COLO829 (cell line): ENCODE measurements around the gene MARCHF2.

Experiments used
- DNase-seq: peaks from one replicate; pipeline ENCODE4 v3.0.0; 2012; ENCODE audit warnings: low spot score

Gene MARCHF2

GRCh38 chr19:8454218-8454617, 41.1 kb downstream of the MARCHF2 start:
- no peak for DNase-seq

- DNase-seq: no peak
These were observed 41.9 kb downstream of the MARCHF2 start for GRCh38 chr19:8455018-8455417.

DNA sequence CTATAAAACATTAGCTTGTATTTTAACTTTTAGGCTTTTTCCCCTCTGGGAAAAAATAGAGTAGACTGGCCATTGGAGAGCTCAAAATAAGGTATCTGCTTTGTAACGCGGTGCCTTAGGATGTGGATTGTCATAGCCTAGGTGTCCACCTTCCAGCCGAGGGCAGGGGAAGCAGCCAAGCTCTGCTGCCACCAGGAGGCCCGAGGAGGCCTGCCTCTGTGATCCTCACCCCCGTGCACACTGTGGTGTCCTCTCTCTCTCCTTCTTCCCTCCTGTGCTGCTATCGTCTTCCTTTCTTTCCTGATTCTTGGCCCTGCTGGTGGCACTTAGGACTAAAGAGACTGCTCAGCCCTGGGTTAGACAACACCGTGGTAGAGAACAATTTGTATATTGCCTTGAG, 43.0 kb downstream of the MARCHF2 start:
- no peak for DNase-seq

DNA sequence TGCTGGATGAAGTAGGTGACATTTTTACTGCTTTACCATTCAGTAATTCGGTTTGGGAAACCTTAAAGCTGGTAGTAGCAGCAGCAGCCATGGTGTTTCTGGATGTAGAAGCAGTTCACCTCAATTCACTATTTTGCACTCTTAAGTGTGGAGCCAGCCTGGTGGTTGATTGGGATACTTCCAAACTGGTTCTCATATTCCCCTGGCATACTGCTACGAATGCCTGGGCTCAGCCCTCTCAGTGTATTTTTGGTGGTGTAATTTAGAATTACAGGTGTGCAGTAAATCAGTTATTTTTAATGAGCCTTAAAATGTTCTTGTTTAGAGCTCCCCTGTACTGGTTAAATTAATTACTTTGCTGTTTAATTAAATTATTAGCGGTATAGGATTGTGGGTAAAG, 44.1 kb downstream of the MARCHF2 start:
- DNase-seq: no peak

- no peak for DNase-seq
These were observed 44.7 kb downstream of the MARCHF2 start for GRCh38 chr19:8457827-8458226.

GRCh38 chr19:8458380-8458779, 45.3 kb downstream of the MARCHF2 start:
- DNase-seq: no peak

GRCh38 chr19:8459095-8459494, 46.0 kb downstream of the MARCHF2 start:
- DNase-seq: no peak

GRCh38 chr19:8459520-8460270, 46.6 kb downstream of the MARCHF2 start:
- no peak for DNase-seq

- no peak for DNase-seq
These were observed 47.6 kb downstream of the MARCHF2 start for GRCh38 chr19:8460516-8461298.

DNA sequence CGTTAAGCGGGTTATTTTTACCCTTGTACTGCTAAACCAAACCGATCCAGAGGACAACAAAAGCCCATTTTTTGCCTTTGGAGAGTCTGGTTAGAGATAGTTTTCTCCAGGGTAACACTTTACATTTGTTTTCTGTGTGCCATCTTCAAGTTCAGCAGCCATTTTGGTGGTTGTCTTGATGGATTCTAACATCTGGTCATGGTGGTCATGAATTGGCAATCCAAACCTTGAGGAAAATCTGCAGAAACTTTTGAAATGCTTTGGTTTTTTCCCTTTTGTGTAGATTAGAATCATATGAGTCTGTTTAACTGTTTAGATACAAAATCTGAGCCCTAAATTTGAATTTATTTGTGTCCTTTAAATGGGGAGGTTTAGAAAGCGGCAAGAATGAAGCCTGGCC, 48.3 kb downstream of the MARCHF2 start:
- DNase-seq: no peak

GRCh38 chr19:8461891-8462290, 48.8 kb downstream of the MARCHF2 start:
- no peak for DNase-seq

DNA sequence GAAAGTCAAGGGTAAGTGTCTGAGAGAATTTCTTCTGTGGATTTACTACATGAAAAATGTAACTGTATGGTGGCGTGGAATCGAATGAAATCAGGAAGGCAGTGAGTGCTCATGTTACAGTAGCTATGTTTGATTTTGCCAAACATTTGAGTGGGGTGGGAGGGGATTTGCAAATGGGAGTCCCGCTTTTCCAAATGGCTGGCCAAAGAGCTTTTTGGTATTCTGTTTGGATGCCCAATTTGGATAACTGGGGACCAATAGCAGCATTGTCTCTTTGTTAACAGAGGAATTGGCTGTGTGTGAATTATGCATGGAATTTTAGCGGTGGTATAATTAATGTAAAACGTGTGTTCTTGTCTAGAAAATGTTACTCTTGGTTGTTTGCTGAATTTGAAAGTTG, 49.5 kb downstream of the MARCHF2 start:
- DNase-seq: no peak

- no peak for DNase-seq
These were observed 50.3 kb downstream of the MARCHF2 start for GRCh38 chr19:8463365-8463764.

DNA sequence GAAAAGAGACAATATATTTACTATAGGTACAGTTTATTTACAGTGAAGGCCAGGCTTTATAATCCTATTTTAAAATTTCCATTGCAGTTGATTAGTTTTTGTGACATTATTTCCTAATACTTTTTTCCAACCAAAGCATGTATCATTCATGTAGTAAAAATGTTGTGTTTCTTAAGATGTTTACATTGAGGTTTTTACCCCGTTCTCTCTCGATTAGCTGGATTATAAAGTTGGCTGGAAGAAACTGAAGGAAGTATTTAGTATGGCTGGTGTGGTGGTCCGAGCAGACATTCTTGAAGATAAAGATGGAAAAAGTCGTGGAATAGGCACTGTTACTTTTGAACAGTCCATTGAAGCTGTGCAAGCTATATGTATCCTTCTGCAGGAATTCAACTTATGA, 52.9 kb downstream of the MARCHF2 start:
- no peak for DNase-seq

GRCh38 chr19:8468124-8468523, 55.0 kb downstream of the MARCHF2 start:
- no peak for DNase-seq

DNA sequence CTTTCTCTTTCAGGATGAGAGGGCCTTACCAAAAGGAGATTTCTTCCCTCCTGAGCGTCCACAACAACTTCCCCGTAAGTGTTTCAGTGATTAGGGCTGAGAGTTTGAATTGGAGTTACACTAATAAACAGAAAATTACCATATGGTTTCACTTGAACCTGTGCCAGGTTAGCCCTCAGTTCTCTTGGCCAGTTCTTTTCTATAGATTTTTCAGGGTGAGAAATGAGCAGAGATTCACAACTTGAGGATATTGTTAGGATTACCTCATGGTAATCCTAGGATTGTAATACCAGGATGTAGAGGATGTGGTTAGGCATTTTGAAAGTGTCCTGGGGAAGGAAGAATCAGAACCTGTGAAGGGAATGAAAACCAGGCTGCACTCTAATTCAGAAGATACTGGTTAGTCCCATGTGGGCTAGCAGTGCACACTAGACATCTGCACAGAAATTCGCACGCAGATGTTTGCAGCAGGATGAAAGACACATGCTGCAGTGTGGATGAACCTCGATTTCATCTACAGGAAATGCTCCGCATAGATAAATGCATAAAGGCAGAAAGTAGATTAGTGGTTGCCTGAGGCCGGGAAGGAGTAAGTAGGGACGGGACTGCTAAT, 55.8 kb downstream of the MARCHF2 start:
- DNase-seq: no peak

DNA sequence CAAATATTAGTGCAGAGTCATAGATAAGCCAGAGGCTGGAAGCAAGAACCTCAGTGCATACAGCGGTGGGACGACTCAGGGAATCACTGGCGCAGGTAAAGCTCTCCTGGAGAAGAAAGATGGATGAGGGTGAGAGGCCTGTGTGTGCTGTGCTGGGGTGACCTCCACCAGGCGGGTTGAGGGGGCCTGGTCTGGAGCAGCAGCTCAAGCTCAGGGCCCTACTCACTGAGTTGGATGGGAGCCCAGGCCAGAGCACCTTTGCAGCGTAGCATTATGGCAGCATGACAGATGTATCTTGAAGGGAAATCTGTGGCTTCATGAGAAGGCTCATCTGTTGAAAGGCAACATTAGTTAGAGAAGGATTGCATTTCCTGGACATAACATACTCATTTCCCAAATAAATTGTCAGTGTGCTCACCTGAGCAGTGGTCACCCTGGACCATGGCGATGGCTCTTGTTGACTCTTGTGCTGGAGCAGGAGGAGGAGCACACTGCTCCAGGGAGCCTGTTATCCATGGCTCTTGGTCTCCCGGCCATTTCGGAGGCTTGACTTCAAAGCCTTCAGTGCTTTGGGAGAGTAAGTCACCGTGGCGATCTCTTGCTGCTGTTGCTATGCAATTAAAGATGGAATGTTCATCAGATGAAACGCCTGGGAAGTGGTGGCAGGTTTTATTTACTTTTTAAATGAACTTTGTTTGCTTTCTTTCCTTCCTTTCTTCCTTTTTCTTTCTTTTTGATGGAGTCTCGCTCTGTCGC, 56.7 kb downstream of the MARCHF2 start:
- no peak for DNase-seq

DNA sequence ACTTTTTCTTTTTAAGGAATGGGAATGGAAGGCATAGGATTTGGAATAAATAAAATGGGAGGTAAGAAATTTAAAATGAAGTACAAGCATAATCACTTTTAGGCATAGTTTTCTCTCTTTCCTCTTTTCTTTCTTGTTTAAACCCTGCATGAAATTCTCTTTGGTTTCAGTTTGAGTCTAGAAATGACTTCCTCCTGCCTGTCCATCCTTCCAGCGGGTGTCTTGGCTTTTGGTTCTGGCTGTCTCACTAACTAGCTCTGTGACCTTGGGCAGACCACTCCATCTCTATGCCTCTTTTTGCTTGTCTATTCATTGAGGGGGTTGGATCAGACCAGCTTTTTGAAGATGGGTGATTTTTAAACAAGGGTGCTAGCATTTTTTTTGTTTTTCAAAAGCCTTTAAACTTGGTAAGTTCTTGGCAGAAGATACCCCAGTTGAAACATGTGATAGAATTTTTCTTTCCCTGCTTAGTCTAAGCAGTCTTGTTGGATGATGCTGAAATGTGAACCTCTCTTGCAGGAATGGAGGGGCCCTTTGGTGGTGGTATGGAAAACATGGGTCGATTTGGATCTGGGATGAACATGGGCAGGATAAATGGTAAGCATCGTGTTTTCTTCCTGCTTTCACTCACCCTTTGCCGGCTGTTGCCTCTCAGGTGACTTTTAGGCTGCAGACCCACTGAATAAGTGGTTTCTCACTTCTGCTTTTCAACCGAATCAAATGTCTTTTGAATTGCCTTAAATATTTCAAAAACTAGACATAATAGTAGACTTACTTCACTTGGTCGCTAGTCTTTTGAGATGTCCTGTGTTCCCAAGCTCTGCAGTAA, 60.8 kb downstream of the MARCHF2 start:
- no peak for DNase-seq

GRCh38 chr19:8475005-8475404, 61.9 kb downstream of the MARCHF2 start:
- no peak for DNase-seq

- DNase-seq: no peak
These were observed 63.4 kb downstream of the MARCHF2 start for GRCh38 chr19:8476524-8476923.

- no peak for DNase-seq
These were observed 64.8 kb downstream of the MARCHF2 start for GRCh38 chr19:8477889-8478288.

GRCh38 chr19:8478598-8478997, 65.5 kb downstream of the MARCHF2 start:
- DNase-seq: no peak
